Stimulated activated CD8-positive, alpha-beta memory T cell treated with anti-CD3 and anti-CD28 coated beads, Interleukin-12 subunit alpha, Interleukin-12 subunit beta, amount 100 ng/mL, for 1 hour (primary cell): ENCODE measurements around the gene SLC18A3.

Source experiments
- DNase-seq: peaks from one replicate; pipeline ENCODE4 v3.0.0-alpha.2; 2020; ENCODE audit warnings: low read depth

The SLC18A3 gene

GRCh38 chr10:49627644-49628247 is 17.6 kb downstream of the SLC18A3 start:
- no peak for DNase-seq

GRCh38 chr10:49628599-49628998 is 18.5 kb downstream of the SLC18A3 start:
- DNase-seq = no peak

- no peak for DNase-seq
Measured at GRCh38 chr10:49629431-49629881, 19.3 kb downstream of the SLC18A3 start.

GRCh38 chr10:49631975-49632374 is 21.9 kb downstream of the SLC18A3 start:
- DNase-seq = no peak

- no peak for DNase-seq
Measured at GRCh38 chr10:49632406-49633317, 22.6 kb downstream of the SLC18A3 start.

GRCh38 chr10:49633327-49634068 is 23.4 kb downstream of the SLC18A3 start:
- no peak for DNase-seq

GRCh38 chr10:49634069-49634660 is 24.1 kb downstream of the SLC18A3 start:
- DNase-seq = no peak

GRCh38 chr10:49642311-49642710 is 32.2 kb downstream of the SLC18A3 start:
- no peak for DNase-seq

- no peak for DNase-seq
Measured at GRCh38 chr10:49643241-49644034, 33.3 kb downstream of the SLC18A3 start.

- no peak for DNase-seq
Measured at GRCh38 chr10:49644035-49644646, 34.0 kb downstream of the SLC18A3 start.

GRCh38 chr10:49645417-49645816 is 35.3 kb downstream of the SLC18A3 start:
- no peak for DNase-seq

- no peak for DNase-seq
Measured at GRCh38 chr10:49645871-49646870, 36.1 kb downstream of the SLC18A3 start.

- DNase-seq = no peak
Measured at GRCh38 chr10:49647554-49647953, 37.4 kb downstream of the SLC18A3 start.

- no peak for DNase-seq
Measured at GRCh38 chr10:49647985-49648795, 38.1 kb downstream of the SLC18A3 start.

- no peak for DNase-seq
Measured at GRCh38 chr10:49649294-49649693, 39.2 kb downstream of the SLC18A3 start.

GRCh38 chr10:49649936-49650723 is 40.0 kb downstream of the SLC18A3 start:
- DNase-seq = no peak

GRCh38 chr10:49650724-49651034 is 40.6 kb downstream of the SLC18A3 start:
- DNase-seq = no peak
